HG03025 (cell line): ENCODE measurements around the gene FRMD8.
"Not testable (repeated sequence)": the region's sequence is repeated elsewhere in the genome, so short reads cannot be mapped to it uniquely, and the experiment has no call there.

Source experiments
- ATAC-seq: cut with Tn5 transposase; IDR thresholded peaks from one replicate; pipeline ENCODE4 v1.9.1; 2021; ENCODE audit warnings: mild to moderate bottlenecking, moderate library complexity; ENCODE audit not compliant: unreplicated experiment, low FRiP score

FRMD8 gene

GRCh38 chr11:65412271-65413076 is 26.0 kb downstream of the FRMD8 start:
- no peak for ATAC-seq

- not testable (repeated sequence) for ATAC-seq
Observed at GRCh38 chr11:65413077-65413664, 26.7 kb downstream of the FRMD8 start.

GRCh38 chr11:65414776-65415498 is 28.5 kb downstream of the FRMD8 start:
- ATAC-seq = no peak

GRCh38 chr11:65415499-65416340 is 29.3 kb downstream of the FRMD8 start:
- ATAC-seq = no peak

GRCh38 chr11:65416341-65416824 is 29.9 kb downstream of the FRMD8 start:
- no peak for ATAC-seq

GRCh38 chr11:65416841-65417701 is 30.6 kb downstream of the FRMD8 start:
- no peak for ATAC-seq

- ATAC-seq = no peak
Observed at GRCh38 chr11:65417702-65418430, 31.4 kb downstream of the FRMD8 start.

GRCh38 chr11:65418431-65418680 is 31.9 kb downstream of the FRMD8 start:
- no peak for ATAC-seq

- peak; percentile 25 for ATAC-seq
Observed at GRCh38 chr11:65418681-65419459, 32.4 kb downstream of the FRMD8 start.

GRCh38 chr11:65419460-65419771 is 33.0 kb downstream of the FRMD8 start:
- ATAC-seq = no peak

GRCh38 chr11:65419772-65420481 is 33.5 kb downstream of the FRMD8 start:
- no peak for ATAC-seq

- ATAC-seq = no peak
Observed at GRCh38 chr11:65420506-65420905, 34.1 kb downstream of the FRMD8 start.

- ATAC-seq = no peak
Observed at GRCh38 chr11:65420979-65421793, 34.7 kb downstream of the FRMD8 start.

GRCh38 chr11:65421794-65422632 is 35.6 kb downstream of the FRMD8 start:
- peak; percentile 31 for ATAC-seq

GRCh38 chr11:65422633-65423515 is 36.4 kb downstream of the FRMD8 start, which contains the start of gene NEAT1:
Gene NEAT1, plus strand, starts transcription at chr11:65422798.
- ATAC-seq = peak; percentile 18
